Measurements from ENCODE around the gene ZNF541.

DNA sequence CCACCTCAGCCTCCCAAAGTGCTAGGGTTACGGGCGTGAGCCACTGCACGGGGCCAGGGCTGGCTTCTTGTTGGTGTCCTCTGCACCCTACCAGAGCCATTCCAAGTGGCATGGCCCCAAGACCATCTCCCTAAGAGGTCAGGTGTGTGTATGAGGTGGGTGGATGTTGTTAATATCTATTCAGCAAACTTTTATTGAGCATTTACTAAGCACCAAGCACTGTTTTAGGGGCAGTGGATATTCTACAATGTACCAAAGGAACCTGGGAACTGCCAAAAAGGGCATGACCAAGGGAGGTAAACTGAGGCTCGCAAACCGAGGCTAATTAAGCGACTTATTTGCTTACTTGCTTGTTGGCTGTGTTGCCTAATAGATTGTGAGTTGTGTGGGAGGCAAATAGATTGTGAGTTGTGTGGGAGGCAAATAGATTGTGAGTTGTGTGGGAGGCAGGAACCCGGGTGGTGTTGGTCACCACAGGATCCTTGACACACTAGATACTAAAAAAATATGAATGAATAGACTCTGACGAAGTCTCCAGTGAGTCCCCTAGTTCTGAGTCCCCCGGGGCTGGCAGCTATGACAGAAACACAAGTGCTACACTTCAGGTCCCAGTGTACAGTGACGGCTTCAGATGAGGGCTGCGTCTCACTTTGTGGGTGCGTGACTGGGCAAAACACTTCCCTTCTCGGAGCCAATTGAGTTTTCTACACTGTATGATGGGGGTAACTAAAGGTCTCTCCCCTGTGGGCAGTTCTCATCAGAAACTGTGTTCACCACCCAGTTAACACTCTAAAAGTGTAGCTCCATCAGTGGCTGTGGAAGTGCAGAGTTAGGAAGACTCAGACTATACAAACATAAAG is 31.0 kb upstream of the ZNF541 start:
- TF ChIP-seq, protein P1, sequence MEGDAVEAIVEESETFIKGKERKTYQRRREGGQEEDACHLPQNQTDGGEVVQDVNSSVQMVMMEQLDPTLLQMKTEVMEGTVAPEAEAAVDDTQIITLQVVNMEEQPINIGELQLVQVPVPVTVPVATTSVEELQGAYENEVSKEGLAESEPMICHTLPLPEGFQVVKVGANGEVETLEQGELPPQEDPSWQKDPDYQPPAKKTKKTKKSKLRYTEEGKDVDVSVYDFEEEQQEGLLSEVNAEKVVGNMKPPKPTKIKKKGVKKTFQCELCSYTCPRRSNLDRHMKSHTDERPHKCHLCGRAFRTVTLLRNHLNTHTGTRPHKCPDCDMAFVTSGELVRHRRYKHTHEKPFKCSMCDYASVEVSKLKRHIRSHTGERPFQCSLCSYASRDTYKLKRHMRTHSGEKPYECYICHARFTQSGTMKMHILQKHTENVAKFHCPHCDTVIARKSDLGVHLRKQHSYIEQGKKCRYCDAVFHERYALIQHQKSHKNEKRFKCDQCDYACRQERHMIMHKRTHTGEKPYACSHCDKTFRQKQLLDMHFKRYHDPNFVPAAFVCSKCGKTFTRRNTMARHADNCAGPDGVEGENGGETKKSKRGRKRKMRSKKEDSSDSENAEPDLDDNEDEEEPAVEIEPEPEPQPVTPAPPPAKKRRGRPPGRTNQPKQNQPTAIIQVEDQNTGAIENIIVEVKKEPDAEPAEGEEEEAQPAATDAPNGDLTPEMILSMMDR (IDR thresholded peaks at IDR 0.05 in 8 of 11, conservative IDR thresholded peaks at IDR 0.05 in 3 of 11): no peak
- TF ChIP-seq POLR2A (IDR thresholded peaks at IDR 0.05): no peak
